Thyroid gland (tissue), 4 donors: ENCODE results near the gene PHLDB1.

Experiments used
- CTCF ChIP-seq, 6 experiments: fragments of 200-600 bp in 3 of 6; fragments of 450-650 bp in 3 of 6; sonication (generic) in 3 of 6; IDR thresholded peaks; one replicate each; pipeline ENCODE4 v1.5.1; 2016 to 2019; ENCODE audit warnings: antibody characterized with exemption in 6 of 6, mild to moderate bottlenecking in 2 of 6, inconsistent platforms in 1 of 6, moderate library complexity in 1 of 6
- POLR2A ChIP-seq, 2 donors: fragments of 450-650 bp; IDR thresholded peaks; one replicate each; pipeline ENCODE4 v1.6.1; 2017; ENCODE audit warnings: antibody characterized with exemption in 2 of 2, mild to moderate bottlenecking in 2 of 2, moderate library complexity in 1 of 2

DNA sequence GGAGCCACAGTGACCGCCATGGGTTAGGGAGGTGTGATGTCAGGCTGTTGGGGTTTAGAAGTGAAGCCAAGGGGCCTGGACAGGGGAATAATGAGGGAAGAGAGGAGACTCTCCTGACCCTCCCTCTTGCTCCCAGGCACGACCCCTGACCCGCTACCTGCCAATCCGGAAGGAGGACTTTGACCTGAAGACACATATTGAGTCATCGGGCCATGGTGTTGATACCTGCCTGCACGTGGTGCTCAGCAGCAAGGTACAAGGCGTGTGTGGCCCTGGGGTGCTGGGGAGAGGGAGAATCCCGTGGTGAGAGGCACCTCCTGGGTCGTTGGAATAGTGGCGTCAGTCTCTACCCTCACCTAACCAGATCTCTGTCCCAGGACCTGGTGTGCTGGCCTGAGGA, 42.5 kb downstream of the PHLDB1 start:
- TF ChIP-seq CTCF (IDR thresholded peaks at IDR 0.05) (no peak), POLR2A (IDR thresholded peaks at IDR 0.05) (no peak)
